H9 (cell line): ENCODE results near the gene DOLPP1. TPM values are rescaled to one million over a fixed set of nuclear protein-coding genes. Genes with fewer than 3 reads are reported as not detected.

Experiments used
- DNase-seq: peaks from one replicate; pipeline ENCODE4 v3.0.0-alpha.2; 2017
- H2AFZ ChIP-seq: one replicate; pipeline ENCODE4 v1.6.1; 2013; ENCODE audit warnings: mild to moderate bottlenecking, low read length, control low read depth, moderate library complexity
- H2AK5ac ChIP-seq: 2 replicates; pipeline ENCODE4 v1.6.1; 2013; ENCODE audit warnings: low read length, control low read depth, mixed read lengths; ENCODE audit not compliant: insufficient read length
- H2BK120ac ChIP-seq: one replicate; pipeline ENCODE4 v1.6.1; 2013; ENCODE audit warnings: low read depth, mild to moderate bottlenecking, low read length, control low read depth, inconsistent platforms; ENCODE audit not compliant: poor library complexity, severe bottlenecking
- H2BK12ac ChIP-seq: 2 replicates; pipeline ENCODE4 v1.6.1; 2013; ENCODE audit warnings: low read length, control low read depth, mixed read lengths, low read depth; ENCODE audit not compliant: insufficient read length
- H2BK15ac ChIP-seq: 2 replicates; pipeline ENCODE4 v1.6.1; 2013; ENCODE audit warnings: low read depth, low read length, control low read depth
- H2BK20ac ChIP-seq: one replicate; pipeline ENCODE4 v1.6.1; 2013; ENCODE audit warnings: low read depth, mild to moderate bottlenecking, low read length, control low read depth, inconsistent platforms; ENCODE audit not compliant: poor library complexity, severe bottlenecking
- H2BK5ac ChIP-seq: 2 replicates; pipeline ENCODE4 v1.6.1; 2013; ENCODE audit warnings: low read length, control low read depth, mixed read lengths; ENCODE audit not compliant: insufficient read length
- H3K14ac ChIP-seq: 2 replicates; pipeline ENCODE4 v1.6.1; 2013; ENCODE audit warnings: low read length, control low read depth; ENCODE audit not compliant: insufficient read depth
- H3K18ac ChIP-seq: 2 replicates; pipeline ENCODE4 v1.6.1; 2013; ENCODE audit warnings: low read depth, mild to moderate bottlenecking, mixed read lengths, low read length, control low read depth; ENCODE audit not compliant: insufficient read length
- H3K23ac ChIP-seq: 2 replicates; pipeline ENCODE4 v1.6.1; 2013; ENCODE audit warnings: low read length, control low read depth, mixed read lengths, low read depth; ENCODE audit not compliant: insufficient read length
- H3K23me2 ChIP-seq: 2 replicates; pipeline ENCODE4 v1.6.1; 2013; ENCODE audit warnings: low read depth, mild to moderate bottlenecking, mixed read lengths, low read length, control low read depth; ENCODE audit not compliant: insufficient read length, poor library complexity, severe bottlenecking
- H3K27ac ChIP-seq: 2 replicates; pipeline ENCODE4 v1.5.1; 2013; ENCODE audit warnings: low read length, control low read depth, mixed read lengths, low read depth; ENCODE audit not compliant: insufficient read length
- H3K27me3 ChIP-seq: 2 replicates; pipeline ENCODE4 v1.6.1; 2013; ENCODE audit warnings: low read length, control low read depth, inconsistent platforms; ENCODE audit not compliant: insufficient read depth
- H3K4ac ChIP-seq: 2 replicates; pipeline ENCODE4 v1.6.1; 2013; ENCODE audit warnings: low read depth, mild to moderate bottlenecking, control low read depth, inconsistent platforms, low read length, moderate library complexity
- H3K4me1 ChIP-seq: 2 replicates; pipeline ENCODE4 v1.6.1; 2013; ENCODE audit warnings: low read length, control low read depth, inconsistent platforms; ENCODE audit not compliant: insufficient read depth
- H3K4me2 ChIP-seq: 2 replicates; pipeline ENCODE4 v1.6.1; 2013; ENCODE audit warnings: low read length, control low read depth, mixed read lengths; ENCODE audit not compliant: insufficient read length, insufficient read depth
- H3K56ac ChIP-seq: 2 replicates; pipeline ENCODE4 v1.6.1; 2013; ENCODE audit warnings: low read depth, mild to moderate bottlenecking, mixed read lengths, low read length, control low read depth; ENCODE audit not compliant: insufficient read length
- H3K79me1 ChIP-seq: 2 replicates; pipeline ENCODE4 v1.6.1; 2013; ENCODE audit warnings: low read depth, mild to moderate bottlenecking, moderate library complexity, low read length, control low read depth, inconsistent platforms; ENCODE audit not compliant: insufficient read depth, poor library complexity, severe bottlenecking
- H3K79me2 ChIP-seq: 2 replicates; pipeline ENCODE4 v1.6.1; 2013; ENCODE audit warnings: low read length, control low read depth, inconsistent platforms; ENCODE audit not compliant: insufficient read depth
- H3K9ac ChIP-seq: 2 replicates; pipeline ENCODE4 v1.6.1; 2013; ENCODE audit warnings: low read length, control low read depth, mixed read lengths; ENCODE audit not compliant: insufficient read length; ENCODE audit errors: extremely low read depth
- H3K9me3 ChIP-seq: one replicate; pipeline ENCODE4 v1.6.1; 2013; ENCODE audit warnings: low read depth, low read length, inconsistent platforms; ENCODE audit not compliant: control insufficient read depth
- H3T11ph ChIP-seq: one replicate; pipeline ENCODE4 v1.6.1; 2013; ENCODE audit warnings: mild to moderate bottlenecking, low read length, control low read depth, inconsistent platforms
- H4K20me1 ChIP-seq: one replicate; pipeline ENCODE4 v1.6.1; 2013; ENCODE audit not compliant: control insufficient read depth, insufficient read length, insufficient read depth
- H4K5ac ChIP-seq: 2 replicates; pipeline ENCODE4 v1.6.1; 2013; ENCODE audit warnings: low read depth, mild to moderate bottlenecking, mixed read lengths, low read length, control low read depth; ENCODE audit not compliant: insufficient read length
- H4K8ac ChIP-seq: replicated peaks from 2 replicates; pipeline ENCODE4 v1.6.1; 2013; ENCODE audit warnings: low read length, control low read depth, mixed read lengths, low read depth; ENCODE audit not compliant: insufficient read length
- H4K91ac ChIP-seq: 2 replicates; pipeline ENCODE4 v1.6.1; 2013; ENCODE audit warnings: low read depth, mild to moderate bottlenecking, moderate library complexity, mixed read lengths, low read length, control low read depth; ENCODE audit not compliant: insufficient read length
- H3K27ac Mint-ChIP-seq, 3 experiments: 2 replicates in 2 of 3; 3 replicates in 1 of 3; pipeline ENCODE4 v1.8.0; 2020 to 2021; ENCODE audit warnings: mixed read lengths in 3 of 3, mild to moderate bottlenecking in 1 of 3, moderate library complexity in 1 of 3
- H3K27me3 Mint-ChIP-seq: 2 replicates; pipeline ENCODE4 v1.8.0; 2021; ENCODE audit warnings: low read depth, mild to moderate bottlenecking, moderate library complexity, mixed read lengths
- H3K36me3 Mint-ChIP-seq, 3 experiments: 2 replicates in 2 of 3; 3 replicates in 1 of 3; pipeline ENCODE4 v1.8.0; 2020 to 2021; ENCODE audit warnings: low read depth in 3 of 3, mixed read lengths in 3 of 3; ENCODE audit not compliant: insufficient read depth in 1 of 3
- H3K4me1 Mint-ChIP-seq, 2 experiments: 2 replicates each; pipeline ENCODE4 v1.8.0; 2020; ENCODE audit warnings: mixed read lengths in 2 of 2
- H3K4me3 Mint-ChIP-seq, 2 experiments: 2 replicates in 1 of 2; 3 replicates in 1 of 2; pipeline ENCODE4 v1.8.0; 2020 to 2021; ENCODE audit warnings: mild to moderate bottlenecking in 2 of 2, mixed read lengths in 2 of 2, moderate library complexity in 1 of 2
- H3K9me3 Mint-ChIP-seq, 2 experiments: 2 replicates in 1 of 2; 3 replicates in 1 of 2; pipeline ENCODE4 v1.8.0; 2020; ENCODE audit warnings: mild to moderate bottlenecking in 2 of 2, mixed read lengths in 2 of 2, moderate library complexity in 1 of 2
- CTCF ChIP-seq: fragments of 200-600 bp; sonication (generic); conservative IDR thresholded peaks from 3 replicates; pipeline ENCODE4 v1.8.0; 2021; ENCODE audit warnings: antibody characterized with exemption, mild to moderate bottlenecking
- WGBS: extraction: QIAGEN DNeasy Blood & Tissue Kit; methylation state at CpG from one replicate; pipeline ENCODE4 v1.1.7; 2013; ENCODE audit warnings: missing lambda C conversion rate, low lambda C conversion rate, mixed read lengths; ENCODE audit not compliant: insufficient read length; ENCODE audit errors: extremely low coverage; 5-methylcytosine and 5-hydroxymethylcytosine counted together
- total RNA-seq: library from RNA; stranded (reverse); gene quantifications from 2 replicates; pipeline ENCODE4 v1.2.1, GENCODE V29; 2021

The DOLPP1 gene
- total RNA-seq, 1 experiment from 2014 or later, result 42.6 TPM

GRCh38 chr9:129100383-129101169 is 19.7 kb downstream of the DOLPP1 start:
- H3K27ac Mint-ChIP-seq, result peak overlapping the region in 1 of 3 experiments; percentile 81; a peak in 1 of 7 replicates
- H3T11ph ChIP-seq, result no peak overlapping the region
- DNase-seq, result peak; percentile 70

More at GRCh38 chr9:129100383-129101169, 19.7 kb downstream of the DOLPP1 start:
- Histone ChIP-seq H3K27me3 (no peaks in the 10 kb centered on the region), H2BK5ac (no peak overlapping the region), H2BK20ac (no peak overlapping the region), H3K23me2 (no peaks in the 10 kb centered on the region), H3K4ac (no peak overlapping the region), H4K91ac (no peak overlapping the region), H3K79me1 (no peaks in the 10 kb centered on the region), H2BK12ac (no peak overlapping the region), H3K14ac (no peak overlapping the region; the same call in 1 of the 2 replicates), H3K56ac (no peak overlapping the region), H3K18ac (no peak overlapping the region), H4K8ac (no peak overlapping the region), H3K23ac (no peak overlapping the region), H3K27ac (no peak overlapping the region), H2AK5ac (no peak overlapping the region), H3K4me1 (no peaks in the 10 kb centered on the region; the same call in 1 of the 2 replicates), H2BK120ac (no peak overlapping the region), H4K5ac (no peak overlapping the region), H2AFZ (no peak overlapping the region), H3K79me2 (no peaks in the 10 kb centered on the region), H3K4me2 (no peak overlapping the region), H4K20me1 (no peaks in the 10 kb centered on the region), H3K9ac (no peak overlapping the region), H3K9me3 (no peaks in the 10 kb centered on the region), H2BK15ac (no peak overlapping the region)
- H3K4me3 Mint-ChIP-seq, result peak overlapping the region in 1 of 2 experiments; percentile 31; a peak in 1 of 5 replicates
- H3K36me3 Mint-ChIP-seq, result peaks cover 0 to 7% (median 1%) of the 10 kb centered on the region in 3 experiments; a peak in 3 of 7 replicates
- H3K4me1 Mint-ChIP-seq, result peaks cover 6 to 10% of the 10 kb centered on the region in 2 experiments; a peak in 3 of 4 replicates
- no CpG with 5 or more reads among the region's 28 CpGs for WGBS
- H3K27me3 Mint-ChIP-seq, result peaks cover 17% of the 10 kb centered on the region
- H3K9me3 Mint-ChIP-seq, result no peaks in the 10 kb centered on the region
- TF ChIP-seq CTCF, result peak; percentile 44
